Caco-2 (cell line): Measurements from ENCODE around the gene NCMAP. TPM values are rescaled to one million over a fixed set of nuclear protein-coding genes. Genes with fewer than 3 reads are reported as not detected.

Source experiments
- BruUV-seq: library from RNA; stranded (reverse); fragments of 400-500 nt; replicated peaks from 2 replicates; lab custom pipeline; 2021; lab: Mats Ljungman, UMichigan
- CTCF ChIA-PET: fragments of 300-600 bp; sonication (Branson Sonifier 250); formaldehyde crosslinking; loops from one replicate; lab custom pipeline; 2022; ENCODE audit warnings: antibody characterized with exemption; lab: Charles Lee
- POLR2A ChIA-PET: fragments of 300-600 bp; sonication (Branson Sonifier 250); formaldehyde crosslinking; loops from one replicate; lab custom pipeline; 2022; ENCODE audit warnings: antibody characterized with exemption; lab: Charles Lee
- DNase-seq, 2 experiments: peaks; one replicate each; pipeline versions ENCODE4 v3.0.0 to v3.0.0-alpha.2; 2020 to 2022
- H3K27me3 ChIP-seq: replicated peaks from 2 replicates; pipeline ENCODE4 v1.6.0; 2011; ENCODE audit warnings: low read length; ENCODE audit not compliant: control insufficient read depth, insufficient read depth
- H3K36me3 ChIP-seq: 2 replicates; pipeline ENCODE4 v1.5.1; 2011; ENCODE audit warnings: low read length; ENCODE audit not compliant: control insufficient read depth, insufficient read depth
- H3K4me1 ChIP-seq: fragments of 250-450 bp; sonication (Bioruptor Pico); 2 replicates; pipeline ENCODE4 v1.5.1; 2020; ENCODE audit warnings: mild to moderate bottlenecking
- H3K4me3 ChIP-seq: 2 replicates; pipeline ENCODE4 v1.5.1; 2011; ENCODE audit warnings: low read depth, mild to moderate bottlenecking, control low read depth, low read length
- H3K9me3 ChIP-seq: fragments of 250-450 bp; sonication (Bioruptor Pico); 2 replicates; pipeline ENCODE4 v1.5.1; 2020; ENCODE audit warnings: mild to moderate bottlenecking, moderate library complexity
- H3K27ac Mint-ChIP-seq: one replicate; pipeline ENCODE4 v1.8.0; 2022; ENCODE audit warnings: mixed read lengths; ENCODE audit not compliant: unreplicated experiment
- H3K27me3 Mint-ChIP-seq: one replicate; pipeline ENCODE4 v1.8.0; 2022; ENCODE audit warnings: mixed read lengths; ENCODE audit not compliant: insufficient read depth, unreplicated experiment
- H3K36me3 Mint-ChIP-seq: one replicate; pipeline ENCODE4 v1.8.0; 2022; ENCODE audit warnings: mild to moderate bottlenecking, mixed read lengths; ENCODE audit not compliant: insufficient read depth, unreplicated experiment
- H3K4me1 Mint-ChIP-seq: one replicate; pipeline ENCODE4 v1.8.0; 2022; ENCODE audit warnings: low read depth, mixed read lengths; ENCODE audit not compliant: unreplicated experiment
- H3K4me3 Mint-ChIP-seq: one replicate; pipeline ENCODE4 v1.8.0; 2022; ENCODE audit warnings: mild to moderate bottlenecking, moderate library complexity, mixed read lengths; ENCODE audit not compliant: unreplicated experiment
- H3K9me3 Mint-ChIP-seq: one replicate; pipeline ENCODE4 v1.8.0; 2022; ENCODE audit warnings: mixed read lengths; ENCODE audit not compliant: unreplicated experiment
- intact Hi-C: fragments of 100-400 bp; cut with micrococcal nuclease; formaldehyde crosslinking; loops from one replicate; pipeline ENCODE4 v1.10.0; 2022; ENCODE audit not compliant: unreplicated experiment
- total RNA-seq: library from RNA; stranded (reverse); gene quantifications from 2 replicates; pipeline ENCODE4 v1.2.3, GENCODE V29; 2022
- TF ChIP-seq, protein P1 (sequence below), 2 experiments: fragments of 200-600 bp in 1 of 2; IDR thresholded peaks; 1 replicate in 1 of 2; 2 replicates in 1 of 2; pipeline versions ENCODE4 v1.5.1 to v1.8.0; 2011 to 2022; ENCODE audit warnings: antibody characterized with exemption in 1 of 2, control low read depth in 1 of 2, inconsistent platforms in 1 of 2, low read depth in 1 of 2, low read length in 1 of 2, mild to moderate bottlenecking in 1 of 2, moderate library complexity in 1 of 2; ENCODE audit not compliant: insufficient read depth in 1 of 2, severe bottlenecking in 1 of 2, unreplicated experiment in 1 of 2

Gene NCMAP
- total RNA-seq, 1 experiment from 2014 or later, result 0.43 TPM

DNA sequence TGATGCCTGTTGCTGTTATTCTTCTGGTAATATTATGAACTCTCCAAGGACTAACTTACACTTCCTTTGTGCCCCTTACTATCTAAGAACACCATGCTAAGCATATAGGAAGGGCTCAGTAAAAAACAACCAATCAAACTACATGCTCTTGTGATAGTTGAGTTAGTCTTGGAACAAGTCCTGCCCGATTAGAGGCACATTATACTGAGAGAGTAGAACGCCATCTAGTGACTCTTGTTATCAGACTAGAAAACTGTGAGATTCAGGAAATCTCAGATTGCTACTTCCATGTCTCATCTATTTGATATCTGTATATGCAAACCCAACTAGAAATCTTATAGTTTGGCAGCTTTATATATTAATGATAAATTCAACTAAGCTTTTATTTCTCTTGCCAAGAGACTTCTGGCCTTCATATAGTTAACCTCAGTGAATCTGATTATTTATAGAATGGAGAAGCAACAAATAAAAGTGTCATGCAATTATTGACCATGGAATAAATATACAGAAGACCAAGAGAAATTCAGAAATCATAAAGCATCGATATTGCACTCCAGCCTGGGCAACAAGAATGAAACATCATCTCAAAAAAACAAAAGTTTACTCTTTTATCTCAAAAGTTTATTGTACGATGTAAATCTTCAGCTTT lies 79.4 kb downstream of the NCMAP start:
- peak in 1 of 2 experiments; percentile 33 for DNase-seq
- no TSS peak for BruUV-seq
- ChIA-PET CTCF (no interaction called here), POLR2A (no interaction called here)
- Mint-ChIP-seq H3K4me1 (peaks cover 13% of the 10 kb centered on the region), H3K9me3 (no peaks in the 10 kb centered on the region), H3K27me3 (peaks cover 2% of the 10 kb centered on the region), H3K4me3 (no peak overlapping the region), H3K27ac (no peak overlapping the region), H3K36me3 (no peaks in the 10 kb centered on the region)
- Histone ChIP-seq H3K9me3 (no peaks in the 10 kb centered on the region), H3K4me3 (no peak overlapping the region), H3K36me3 (no peaks in the 10 kb centered on the region), H3K27me3 (no peaks in the 10 kb centered on the region), H3K4me1 (peaks cover 11% of the 10 kb centered on the region)
- intact Hi-C loops, result loop anchor here (1.0 to 10.0 kb wide), 4 partner anchors 42 to 438 kb away; partner anchors contain the start of genes NCMAP and NIPAL3
- TF ChIP-seq, protein P1, sequence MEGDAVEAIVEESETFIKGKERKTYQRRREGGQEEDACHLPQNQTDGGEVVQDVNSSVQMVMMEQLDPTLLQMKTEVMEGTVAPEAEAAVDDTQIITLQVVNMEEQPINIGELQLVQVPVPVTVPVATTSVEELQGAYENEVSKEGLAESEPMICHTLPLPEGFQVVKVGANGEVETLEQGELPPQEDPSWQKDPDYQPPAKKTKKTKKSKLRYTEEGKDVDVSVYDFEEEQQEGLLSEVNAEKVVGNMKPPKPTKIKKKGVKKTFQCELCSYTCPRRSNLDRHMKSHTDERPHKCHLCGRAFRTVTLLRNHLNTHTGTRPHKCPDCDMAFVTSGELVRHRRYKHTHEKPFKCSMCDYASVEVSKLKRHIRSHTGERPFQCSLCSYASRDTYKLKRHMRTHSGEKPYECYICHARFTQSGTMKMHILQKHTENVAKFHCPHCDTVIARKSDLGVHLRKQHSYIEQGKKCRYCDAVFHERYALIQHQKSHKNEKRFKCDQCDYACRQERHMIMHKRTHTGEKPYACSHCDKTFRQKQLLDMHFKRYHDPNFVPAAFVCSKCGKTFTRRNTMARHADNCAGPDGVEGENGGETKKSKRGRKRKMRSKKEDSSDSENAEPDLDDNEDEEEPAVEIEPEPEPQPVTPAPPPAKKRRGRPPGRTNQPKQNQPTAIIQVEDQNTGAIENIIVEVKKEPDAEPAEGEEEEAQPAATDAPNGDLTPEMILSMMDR (IDR thresholded peaks at IDR 0.05; ENCODE audit: insufficient read depth in 1 of 2, low read depth in 1 of 2, low read length in 1 of 2, severe bottlenecking in 1 of 2, unreplicated experiment in 1 of 2), result peak; percentile 36 to 62

- peaks cover 16% of the 10 kb centered on the region for H3K4me1 ChIP-seq
- H3K4me3 ChIP-seq, result no peak overlapping the region
- ChIA-PET CTCF (interaction anchor here (0.6 kb wide), 1 partner anchor 191 kb away, joined by 3 read pairs; no protein-coding TSS in a partner anchor), POLR2A (no interaction called here)
- no peaks in the 10 kb centered on the region for H3K9me3 ChIP-seq
- H3K27ac Mint-ChIP-seq, result no peak overlapping the region
- intact Hi-C loops, result loop anchor here (5.0 to 10.0 kb wide), 2 partner anchors 82 to 440 kb away; partner anchors contain the start of gene NCMAP
- BruUV-seq, result no TSS peak
- H3K9me3 Mint-ChIP-seq, result no peaks in the 10 kb centered on the region
- DNase-seq, result no peak
- H3K4me1 Mint-ChIP-seq, result peaks cover 21% of the 10 kb centered on the region
- H3K36me3 ChIP-seq, result no peaks in the 10 kb centered on the region
- no peak overlapping the region for H3K4me3 Mint-ChIP-seq
- H3K27me3 ChIP-seq, result no peaks in the 10 kb centered on the region
- H3K27me3 Mint-ChIP-seq, result peaks cover 2% of the 10 kb centered on the region
- no peaks in the 10 kb centered on the region for H3K36me3 Mint-ChIP-seq
- TF ChIP-seq, protein P1 (IDR thresholded peaks at IDR 0.05; ENCODE audit: insufficient read depth in 1 of 2, low read depth in 1 of 2, low read length in 1 of 2, severe bottlenecking in 1 of 2, unreplicated experiment in 1 of 2), result no peak
Observed at GRCh38 chr1:24636661-24637357, 80.9 kb downstream of the NCMAP start.

- H3K4me1 ChIP-seq, result peaks cover 4% of the 10 kb centered on the region; the same call in 1 of the 2 replicates
- no peak overlapping the region for H3K27ac Mint-ChIP-seq
- no peaks in the 10 kb centered on the region for H3K9me3 ChIP-seq
- H3K36me3 ChIP-seq, result no peaks in the 10 kb centered on the region
- no TSS peak for BruUV-seq
- H3K27me3 ChIP-seq, result no peaks in the 10 kb centered on the region
- peaks cover 9% of the 10 kb centered on the region for H3K4me1 Mint-ChIP-seq
- no peak overlapping the region for H3K4me3 Mint-ChIP-seq
- no peaks in the 10 kb centered on the region for H3K9me3 Mint-ChIP-seq
- CTCF ChIA-PET, result no interaction called here
- H3K36me3 Mint-ChIP-seq, result peaks cover 14% of the 10 kb centered on the region
- no peak for DNase-seq
- TF ChIP-seq, protein P1 (IDR thresholded peaks at IDR 0.05; ENCODE audit: insufficient read depth in 1 of 2, low read depth in 1 of 2, low read length in 1 of 2, severe bottlenecking in 1 of 2, unreplicated experiment in 1 of 2), result no peak
- no peak overlapping the region for H3K4me3 ChIP-seq
- peaks cover 2% of the 10 kb centered on the region for H3K27me3 Mint-ChIP-seq
- intact Hi-C loops, result loop anchor here (5.0 to 10.0 kb wide), 2 partner anchors 84 to 442 kb away; partner anchors contain the start of gene NCMAP
- POLR2A ChIA-PET, result no interaction called here
Observed at GRCh38 chr1:24639094-24639493, 83.2 kb downstream of the NCMAP start.
